GM12801 (cell line): ENCODE results near the gene KLHDC4.

Experiments
- TF ChIP-seq, protein P1 (sequence below): IDR thresholded peaks from one replicate; pipeline ENCODE4 v1.5.1; 2011; ENCODE audit warnings: control low read depth; ENCODE audit not compliant: insufficient read length; ENCODE audit errors: extremely low read depth

The KLHDC4 gene

DNA sequence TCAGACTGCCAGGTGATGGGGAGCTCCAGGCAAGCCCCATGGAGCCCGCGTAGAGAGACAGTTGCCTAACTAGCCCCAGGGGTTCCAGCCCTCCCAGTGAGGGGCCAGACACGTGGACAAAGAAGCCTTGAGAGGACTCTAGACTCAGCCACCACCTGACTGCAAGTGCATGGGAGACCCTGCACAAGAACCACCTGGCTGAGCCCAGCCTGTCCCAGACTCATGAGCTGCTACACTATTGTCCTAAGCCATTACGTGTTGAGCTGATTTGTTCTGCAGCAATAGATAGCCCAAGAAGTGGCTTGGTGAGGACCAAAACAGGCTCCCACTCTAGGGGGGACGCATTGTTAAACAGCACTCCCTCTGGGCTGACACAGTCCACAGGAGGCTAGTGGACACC, 37.6 kb upstream of the KLHDC4 start:
- TF ChIP-seq, protein P1, sequence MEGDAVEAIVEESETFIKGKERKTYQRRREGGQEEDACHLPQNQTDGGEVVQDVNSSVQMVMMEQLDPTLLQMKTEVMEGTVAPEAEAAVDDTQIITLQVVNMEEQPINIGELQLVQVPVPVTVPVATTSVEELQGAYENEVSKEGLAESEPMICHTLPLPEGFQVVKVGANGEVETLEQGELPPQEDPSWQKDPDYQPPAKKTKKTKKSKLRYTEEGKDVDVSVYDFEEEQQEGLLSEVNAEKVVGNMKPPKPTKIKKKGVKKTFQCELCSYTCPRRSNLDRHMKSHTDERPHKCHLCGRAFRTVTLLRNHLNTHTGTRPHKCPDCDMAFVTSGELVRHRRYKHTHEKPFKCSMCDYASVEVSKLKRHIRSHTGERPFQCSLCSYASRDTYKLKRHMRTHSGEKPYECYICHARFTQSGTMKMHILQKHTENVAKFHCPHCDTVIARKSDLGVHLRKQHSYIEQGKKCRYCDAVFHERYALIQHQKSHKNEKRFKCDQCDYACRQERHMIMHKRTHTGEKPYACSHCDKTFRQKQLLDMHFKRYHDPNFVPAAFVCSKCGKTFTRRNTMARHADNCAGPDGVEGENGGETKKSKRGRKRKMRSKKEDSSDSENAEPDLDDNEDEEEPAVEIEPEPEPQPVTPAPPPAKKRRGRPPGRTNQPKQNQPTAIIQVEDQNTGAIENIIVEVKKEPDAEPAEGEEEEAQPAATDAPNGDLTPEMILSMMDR: no peak

DNA sequence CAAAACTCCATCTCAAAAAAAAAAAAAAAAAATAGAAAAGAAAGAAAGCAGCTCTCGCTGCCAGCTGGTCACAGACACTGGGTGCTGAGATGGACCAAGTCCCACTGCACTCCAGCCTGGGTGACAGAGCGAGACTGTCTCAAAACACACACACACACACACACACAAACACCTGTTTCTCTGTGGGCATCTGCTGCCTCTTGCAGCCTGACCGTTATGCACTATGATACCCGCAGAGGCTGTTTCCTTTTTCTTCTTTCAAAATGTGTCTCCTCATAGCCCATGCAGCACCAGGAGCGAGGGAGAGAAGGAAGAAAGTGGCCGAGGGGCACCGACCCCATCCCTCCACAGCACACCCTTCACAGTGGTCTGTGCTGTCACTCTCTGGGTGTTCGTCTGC, 36.9 kb upstream of the KLHDC4 start:
- TF ChIP-seq, protein P1: no peak

DNA sequence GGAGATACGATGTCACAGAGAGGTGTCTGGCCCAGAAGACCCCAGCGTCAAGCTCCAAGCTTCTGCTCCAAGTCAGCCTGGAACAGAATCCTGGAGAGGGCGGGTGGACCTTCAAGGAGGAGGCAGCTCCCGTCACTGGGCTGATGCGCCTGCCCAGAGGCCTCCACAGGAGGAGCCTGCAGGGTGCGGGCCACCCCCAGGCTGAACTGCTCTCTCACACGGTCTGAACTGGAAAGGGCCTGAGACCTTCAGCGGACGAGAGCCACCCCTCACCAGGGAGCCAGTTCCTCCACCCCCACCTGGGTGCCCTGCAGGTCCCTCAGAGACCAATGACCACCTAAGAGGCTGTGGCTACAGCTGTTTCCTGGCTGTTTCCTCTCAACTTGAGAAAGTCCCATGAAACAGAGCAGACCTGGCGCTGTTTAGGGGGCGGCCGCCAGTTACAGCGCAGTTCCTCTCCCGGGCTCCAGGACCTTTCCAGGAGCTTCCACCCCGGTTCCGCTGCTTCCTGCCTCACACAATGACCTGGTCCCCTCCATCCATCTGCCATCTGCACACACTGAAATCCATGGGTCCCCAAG, 36.0 kb upstream of the KLHDC4 start:
- TF ChIP-seq, protein P1: no peak

DNA sequence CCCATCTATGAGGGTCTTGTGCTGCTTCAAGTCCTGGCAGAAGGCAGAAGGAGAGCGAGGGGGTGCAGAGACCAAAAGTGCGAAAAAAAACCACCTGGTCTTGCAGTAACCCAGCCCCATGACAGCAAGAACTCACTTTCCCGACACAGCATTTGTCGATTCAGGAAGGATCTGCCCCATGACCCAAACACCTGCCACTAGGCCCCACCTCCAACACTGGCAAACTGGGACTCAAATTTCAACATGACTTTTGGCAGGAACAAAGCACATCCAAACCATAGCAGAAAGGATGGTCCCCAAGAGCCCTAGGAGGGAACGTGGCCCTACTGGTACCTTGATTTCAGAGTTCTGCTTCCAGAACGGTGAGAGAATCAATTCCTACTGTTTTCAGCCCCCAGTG, 34.7 kb upstream of the KLHDC4 start:
- TF ChIP-seq, protein P1: no peak

DNA sequence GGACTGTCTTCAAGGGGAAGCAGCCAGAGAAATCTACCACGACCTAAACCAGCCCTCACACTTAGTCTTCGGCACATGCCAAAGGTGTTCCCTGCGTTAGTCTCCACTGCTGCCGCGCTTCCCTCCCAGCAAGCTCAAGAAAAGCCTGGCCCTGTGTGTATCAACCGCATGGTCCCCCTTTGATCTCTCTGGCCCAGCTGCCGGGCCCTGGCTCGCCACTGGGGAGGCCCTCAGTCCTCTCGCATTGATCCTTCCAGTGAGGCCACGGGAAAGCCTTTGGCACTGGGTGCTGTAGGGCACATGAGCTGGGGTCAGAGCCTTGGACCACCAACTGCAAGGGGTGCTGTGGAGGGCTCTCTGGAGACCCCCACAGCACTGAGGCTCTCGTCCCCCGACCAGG, 29.6 kb upstream of the KLHDC4 start:
- TF ChIP-seq, protein P1: no peak

DNA sequence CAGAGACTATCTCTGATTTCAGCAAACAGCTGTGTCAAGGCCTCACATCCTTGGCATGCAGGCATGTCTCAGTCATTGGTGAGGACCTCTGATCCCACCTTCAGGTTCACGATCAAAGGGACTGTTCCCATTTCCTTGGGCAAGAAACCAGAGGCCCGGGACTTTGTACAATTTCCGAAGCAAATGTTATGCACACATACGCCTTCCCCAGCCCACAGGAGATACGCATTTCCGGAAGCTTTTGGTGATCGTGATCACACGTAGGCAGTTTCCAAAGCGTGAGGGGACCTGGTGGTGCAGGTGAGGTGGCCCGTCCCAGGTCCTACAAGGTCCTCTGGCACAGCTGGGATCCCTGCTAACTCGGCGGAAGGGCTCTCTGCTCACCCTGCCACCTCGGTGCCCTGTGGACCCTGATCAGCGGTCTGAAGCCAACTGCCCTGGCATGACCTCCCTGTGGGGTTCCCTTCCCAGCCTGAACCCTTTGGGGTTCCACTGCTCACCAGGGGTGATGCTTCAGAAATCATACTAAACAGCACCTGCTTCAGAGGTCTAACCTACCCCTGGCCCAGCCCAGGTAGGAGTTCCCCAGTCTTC, 28.8 kb upstream of the KLHDC4 start:
- TF ChIP-seq, protein P1: no peak

DNA sequence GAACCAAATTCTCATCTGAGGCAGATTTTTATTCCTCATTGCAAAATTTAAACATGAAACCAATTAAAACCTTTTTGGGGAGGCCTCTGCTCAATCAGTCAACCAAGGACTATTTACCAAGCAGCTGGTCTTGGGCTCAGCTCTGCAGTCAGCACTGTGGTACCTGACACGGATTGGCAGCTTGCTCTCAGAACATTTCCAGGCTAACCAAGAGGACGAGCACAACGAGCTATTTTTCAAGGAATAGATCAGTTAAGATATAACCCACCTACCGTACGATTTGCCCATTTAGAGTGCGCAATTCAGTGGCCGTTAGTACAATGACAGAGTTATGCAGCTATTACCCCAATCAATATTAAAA, 26.4 kb upstream of the KLHDC4 start:
- TF ChIP-seq, protein P1: no peak
